ENCODE results near the gene LENG9.
A peak's percentile ranks its signal among the peaks of the same experiment; 100 is the strongest.
"Not testable (repeated sequence)": the region's sequence is repeated elsewhere in the genome, so short reads cannot be mapped to it uniquely, and the experiment has no call there.

The LENG9 gene

GRCh38 chr19:54460230-54461005 lies 3.2 kb downstream of the LENG9 start:
- DNase-seq: peak; percentile 29

- DNase-seq: no peak
Observed at GRCh38 chr19:54459282-54460229, 4.0 kb downstream of the LENG9 start.

GRCh38 chr19:54458648-54459281 lies 4.8 kb downstream of the LENG9 start:
- no peak for DNase-seq

- DNase-seq: no peak
Observed at GRCh38 chr19:54457773-54458647, 5.6 kb downstream of the LENG9 start.

GRCh38 chr19:54456423-54457373 lies 6.9 kb downstream of the LENG9 start:
- no peak for DNase-seq

GRCh38 chr19:54455786-54456422 lies 7.7 kb downstream of the LENG9 start:
- no peak for DNase-seq

- DNase-seq: no peak
Observed at GRCh38 chr19:54454781-54455675, 8.6 kb downstream of the LENG9 start.

GRCh38 chr19:54453921-54454780 lies 9.4 kb downstream of the LENG9 start:
- DNase-seq: no peak

- DNase-seq: no peak
Observed at GRCh38 chr19:54452626-54453025, 11.0 kb downstream of the LENG9 start.

GRCh38 chr19:54451997-54452396 lies 11.6 kb downstream of the LENG9 start:
- DNase-seq: no peak

GRCh38 chr19:54451331-54451871 lies 12.2 kb downstream of the LENG9 start:
- no peak for DNase-seq

GRCh38 chr19:54449701-54450069 lies 13.9 kb downstream of the LENG9 start:
- no peak for DNase-seq

GRCh38 chr19:54448774-54449700 lies 14.5 kb downstream of the LENG9 start, which contains the start of gene LENG8:
LENG8 (plus strand) TSS chr19:54449199; CDS start chr19:54451345, 2,146 bp downstream.
- DNase-seq: peak; percentile 100

- DNase-seq: peak; percentile 82
Observed at GRCh38 chr19:54448040-54448773, 15.4 kb downstream of the LENG9 start.

- not testable (repeated sequence) for DNase-seq
Observed at GRCh38 chr19:54446349-54446748, 17.2 kb downstream of the LENG9 start.

- no peak for DNase-seq
Observed at GRCh38 chr19:54444737-54445136, 18.8 kb downstream of the LENG9 start.

All from right kidney (tissue), 1 donor.